DND-41 (cell line): ENCODE data around the gene GRIK4.

Experiments
- ATAC-seq: fragments of 200-7000 bp; cut with Tn5 transposase; 3 replicates; pipeline ENCODE4 v1.9.1; 2021; ENCODE audit warnings: low read depth; ENCODE audit not compliant: insufficient read depth
- DNase-seq: peaks from one replicate; pipeline ENCODE4 v3.0.0-alpha.2; 2020
- H2AFZ ChIP-seq: 2 replicates; pipeline ENCODE4 v1.6.0; 2012; ENCODE audit warnings: low read depth, low read length
- H3K27ac ChIP-seq: 2 replicates; pipeline ENCODE4 v1.5.1; 2012; ENCODE audit warnings: low read length, inconsistent platforms
- H3K27me3 ChIP-seq: fragments of 200-600 bp; sonication (generic); 2 replicates; pipeline ENCODE4 v1.6.0; 2012; ENCODE audit warnings: low read length, mild to moderate bottlenecking, inconsistent platforms; ENCODE audit not compliant: insufficient read depth, poor library complexity
- H3K36me3 ChIP-seq: 2 replicates; pipeline ENCODE4 v1.5.1; 2012; ENCODE audit warnings: low read length, inconsistent platforms; ENCODE audit not compliant: insufficient read depth
- H3K4me1 ChIP-seq: 2 replicates; pipeline ENCODE4 v1.5.1; 2012; ENCODE audit warnings: mild to moderate bottlenecking, low read length; ENCODE audit not compliant: insufficient read depth
- H3K4me2 ChIP-seq: 2 replicates; pipeline ENCODE4 v1.6.0; 2012; ENCODE audit warnings: mild to moderate bottlenecking, moderate library complexity, low read length, inconsistent platforms; ENCODE audit not compliant: insufficient read depth
- H3K4me3 ChIP-seq, 2 experiments: fragments of 200-600 bp in 1 of 2; shearing (Covaris generic) in 1 of 2; 2 replicates each; pipeline ENCODE4 v1.5.1; 2012 to 2016; ENCODE audit warnings: inconsistent platforms in 2 of 2, low read length in 2 of 2, mild to moderate bottlenecking in 2 of 2, low read depth in 1 of 2, moderate library complexity in 1 of 2
- H3K79me2 ChIP-seq: 2 replicates; pipeline ENCODE4 v1.6.0; 2012; ENCODE audit warnings: low read length, inconsistent platforms; ENCODE audit not compliant: insufficient read depth
- H3K9ac ChIP-seq: 2 replicates; pipeline ENCODE4 v1.6.0; 2012; ENCODE audit warnings: low read depth, mild to moderate bottlenecking, inconsistent platforms, low read length, moderate library complexity
- H3K9me3 ChIP-seq: 2 replicates; pipeline ENCODE4 v1.5.1; 2012; ENCODE audit warnings: low read length, moderate library complexity, mild to moderate bottlenecking, inconsistent platforms; ENCODE audit not compliant: insufficient read depth, severe bottlenecking
- H4K20me1 ChIP-seq: 2 replicates; pipeline ENCODE4 v1.6.0; 2012; ENCODE audit warnings: low read length; ENCODE audit not compliant: insufficient read depth
- EZH2 ChIP-seq: IDR thresholded peaks from 3 replicates; pipeline ENCODE4 v1.6.1; 2012; ENCODE audit warnings: borderline replicate concordance, low read depth, mild to moderate bottlenecking, moderate library complexity, low read length, inconsistent platforms; ENCODE audit not compliant: severe bottlenecking
- TF ChIP-seq, protein P1 (sequence below): IDR thresholded peaks from 2 replicates; pipeline ENCODE4 v1.5.1; 2012; ENCODE audit warnings: borderline replicate concordance, low read length, moderate library complexity, mild to moderate bottlenecking; ENCODE audit not compliant: poor library complexity, severe bottlenecking; ENCODE audit errors: extremely low read depth

GRIK4 gene

DNA sequence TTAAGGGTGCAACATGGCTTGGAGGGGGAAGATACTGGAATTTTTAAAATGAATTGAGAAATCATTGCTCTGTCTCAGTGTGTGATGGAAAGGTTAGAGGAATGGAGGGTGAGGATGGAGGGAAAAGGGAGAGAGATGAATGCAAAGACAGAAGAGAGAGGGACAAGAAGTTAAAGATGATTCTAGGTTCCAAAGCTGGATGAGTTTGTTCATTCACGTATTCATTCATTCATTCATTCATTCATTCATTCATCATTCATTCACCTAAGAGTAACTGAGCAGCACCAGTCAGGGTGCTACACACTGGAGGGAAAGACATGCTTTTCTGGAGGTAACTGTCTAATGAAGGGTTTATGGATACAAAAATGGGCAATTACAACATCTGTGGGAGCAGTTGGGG lies 209.2 kb downstream of the GRIK4 start:
- TF ChIP-seq, protein P1, sequence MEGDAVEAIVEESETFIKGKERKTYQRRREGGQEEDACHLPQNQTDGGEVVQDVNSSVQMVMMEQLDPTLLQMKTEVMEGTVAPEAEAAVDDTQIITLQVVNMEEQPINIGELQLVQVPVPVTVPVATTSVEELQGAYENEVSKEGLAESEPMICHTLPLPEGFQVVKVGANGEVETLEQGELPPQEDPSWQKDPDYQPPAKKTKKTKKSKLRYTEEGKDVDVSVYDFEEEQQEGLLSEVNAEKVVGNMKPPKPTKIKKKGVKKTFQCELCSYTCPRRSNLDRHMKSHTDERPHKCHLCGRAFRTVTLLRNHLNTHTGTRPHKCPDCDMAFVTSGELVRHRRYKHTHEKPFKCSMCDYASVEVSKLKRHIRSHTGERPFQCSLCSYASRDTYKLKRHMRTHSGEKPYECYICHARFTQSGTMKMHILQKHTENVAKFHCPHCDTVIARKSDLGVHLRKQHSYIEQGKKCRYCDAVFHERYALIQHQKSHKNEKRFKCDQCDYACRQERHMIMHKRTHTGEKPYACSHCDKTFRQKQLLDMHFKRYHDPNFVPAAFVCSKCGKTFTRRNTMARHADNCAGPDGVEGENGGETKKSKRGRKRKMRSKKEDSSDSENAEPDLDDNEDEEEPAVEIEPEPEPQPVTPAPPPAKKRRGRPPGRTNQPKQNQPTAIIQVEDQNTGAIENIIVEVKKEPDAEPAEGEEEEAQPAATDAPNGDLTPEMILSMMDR, result no peak
- no peak for TF ChIP-seq EZH2
- no peaks in the 10 kb centered on the region for H3K36me3 ChIP-seq
- no peak overlapping the region for H3K27ac ChIP-seq
- no peak overlapping the region for H3K4me2 ChIP-seq
- H3K4me3 ChIP-seq, result no peak overlapping the region
- H3K79me2 ChIP-seq, result no peaks in the 10 kb centered on the region
- DNase-seq, result no peak
- H3K4me1 ChIP-seq, result no peaks in the 10 kb centered on the region
- no peaks in the 10 kb centered on the region for H3K9me3 ChIP-seq
- H3K9ac ChIP-seq, result no peak overlapping the region
- H3K27me3 ChIP-seq, result peaks cover 25% of the 10 kb centered on the region
- H4K20me1 ChIP-seq, result 0 out of 2 replicates have a peak, but pooled peaks cover 2% of the 10 kb centered on the region
- ATAC-seq, result no peak
- H2AFZ ChIP-seq, result no peak overlapping the region

GRCh38 chr11:120722524-120722923 lies 211.0 kb downstream of the GRIK4 start:
- Histone ChIP-seq H3K4me2 (no peak overlapping the region), H3K9me3 (no peaks in the 10 kb centered on the region), H3K79me2 (no peaks in the 10 kb centered on the region), H3K36me3 (no peaks in the 10 kb centered on the region), H3K27me3 (peaks cover 25% of the 10 kb centered on the region), H3K9ac (no peak overlapping the region), H3K4me1 (no peaks in the 10 kb centered on the region), H3K27ac (no peak overlapping the region), H2AFZ (no peak overlapping the region), H3K4me3 (no peak overlapping the region), H4K20me1 (0 out of 2 replicates have a peak, but pooled peaks cover 2% of the 10 kb centered on the region)
- ATAC-seq, result no peak
- TF ChIP-seq, protein P1, result no peak
- TF ChIP-seq EZH2, result no peak
- DNase-seq, result no peak

DNA sequence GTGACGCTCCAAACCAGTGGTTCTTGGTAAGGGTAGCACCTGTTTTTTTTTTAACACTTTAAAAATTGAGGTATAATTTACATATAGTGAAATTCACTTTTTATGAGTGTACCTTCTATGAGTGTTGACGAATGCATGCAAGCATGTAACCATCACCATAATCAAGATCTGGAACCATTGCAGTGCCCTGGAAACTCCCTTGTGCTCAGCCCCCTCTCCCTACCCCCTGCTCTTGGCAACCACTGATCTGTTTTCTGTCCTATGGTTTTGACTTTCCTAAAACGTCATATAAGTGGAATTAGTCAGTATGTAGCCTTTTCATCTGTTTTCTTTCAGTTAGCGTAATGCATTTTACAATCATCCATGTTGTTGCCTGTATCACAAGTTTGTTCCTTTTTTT lies 212.2 kb downstream of the GRIK4 start:
- TF ChIP-seq EZH2, result no peak
- TF ChIP-seq, protein P1, result no peak
- no peak for DNase-seq
- Histone ChIP-seq H3K36me3 (no peaks in the 10 kb centered on the region), H3K4me2 (no peak overlapping the region), H4K20me1 (0 out of 2 replicates have a peak, but pooled peaks cover 2% of the 10 kb centered on the region), H3K27ac (no peak overlapping the region), H3K79me2 (no peaks in the 10 kb centered on the region), H3K4me3 (no peak overlapping the region), H2AFZ (no peak overlapping the region), H3K27me3 (peaks cover 25% of the 10 kb centered on the region), H3K9ac (no peak overlapping the region), H3K4me1 (no peaks in the 10 kb centered on the region), H3K9me3 (no peaks in the 10 kb centered on the region)
- ATAC-seq, result no peak

DNA sequence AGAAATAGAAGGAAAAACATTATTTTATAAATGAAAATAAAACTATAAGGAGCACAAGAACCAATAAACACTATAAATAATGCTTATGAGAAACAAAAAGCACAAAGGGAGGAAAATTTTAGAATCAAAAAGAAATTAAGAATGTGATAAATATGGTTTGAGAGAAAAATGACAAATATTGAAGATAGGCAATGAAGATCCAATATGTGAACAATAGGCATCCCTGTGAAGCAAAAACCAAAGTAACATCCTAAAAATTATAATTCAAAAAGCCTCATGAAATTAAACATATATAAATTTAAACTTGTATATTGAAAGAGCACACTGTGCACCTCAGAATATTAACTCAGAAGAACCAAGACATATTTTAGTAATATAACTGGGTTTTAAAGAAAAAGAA lies 216.2 kb downstream of the GRIK4 start:
- H3K27me3 ChIP-seq, result peaks cover 6% of the 10 kb centered on the region
- TF ChIP-seq, protein P1, result no peak
- no peak for TF ChIP-seq EZH2

More for the DNA sequence above, 216.2 kb downstream of the GRIK4 start:
- H3K36me3 ChIP-seq, result no peaks in the 10 kb centered on the region
- H4K20me1 ChIP-seq, result no peaks in the 10 kb centered on the region
- no peak overlapping the region for H3K4me2 ChIP-seq
- DNase-seq, result no peak
- ATAC-seq, result no peak
- H3K27ac ChIP-seq, result no peak overlapping the region
- no peaks in the 10 kb centered on the region for H3K4me1 ChIP-seq
- H3K79me2 ChIP-seq, result no peaks in the 10 kb centered on the region
- no peak overlapping the region for H3K9ac ChIP-seq
- no peak overlapping the region for H3K4me3 ChIP-seq
- no peaks in the 10 kb centered on the region for H3K9me3 ChIP-seq
- no peak overlapping the region for H2AFZ ChIP-seq
